AG08395 (cell line): ENCODE measurements around the gene GNMT.
A peak's percentile ranks its signal among the peaks of the same experiment; 100 is the strongest.
"Not testable (repeated sequence)": the region's sequence is repeated elsewhere in the genome, so short reads cannot be mapped to it uniquely, and the experiment has no call there.

Experiments
- DNase-seq: peaks from one replicate; pipeline ENCODE4 v3.0.0; 2012; ENCODE audit warnings: mixed read lengths, low spot score

The GNMT gene

GRCh38 chr6:42974919-42975505 is 14.5 kb downstream of the GNMT start:
- DNase-seq, result no peak

- DNase-seq, result peak; percentile 61
Observed at GRCh38 chr6:42978487-42978838, 17.9 kb downstream of the GNMT start.

DNA sequence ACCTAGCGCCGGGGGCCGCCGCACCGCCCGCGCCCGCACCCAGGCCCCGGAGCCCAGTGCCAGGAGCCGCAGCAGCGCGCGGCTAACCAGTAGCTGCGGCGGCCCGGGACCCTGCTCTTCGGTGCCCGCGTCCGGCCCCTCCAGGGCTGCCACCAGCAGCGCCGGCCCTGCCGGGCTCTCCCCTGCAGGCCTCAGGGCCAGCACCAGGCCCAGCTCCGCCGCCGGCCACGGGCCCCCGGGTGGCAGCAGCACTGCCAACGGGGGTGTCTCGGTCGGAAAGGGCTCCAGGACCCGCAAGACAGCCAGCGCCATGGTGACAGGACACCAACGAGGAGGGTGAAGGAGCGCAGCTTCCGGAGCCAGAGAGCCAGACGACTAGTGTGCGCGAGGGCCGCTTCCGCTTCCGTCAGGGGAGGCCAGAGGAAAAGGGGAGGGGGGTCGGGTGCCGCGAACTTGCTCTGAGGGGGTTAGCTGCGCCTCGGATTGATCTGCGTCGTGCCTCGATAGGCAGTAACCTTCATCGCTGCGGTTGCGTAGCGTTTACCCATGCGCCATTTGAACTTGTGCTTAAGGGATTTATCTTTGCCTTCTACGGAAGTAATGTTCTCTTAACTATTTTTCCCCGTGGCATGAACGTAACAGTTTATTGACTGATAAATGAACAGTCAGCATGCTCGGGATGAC is 18.4 kb downstream of the GNMT start, which contains the start of gene PEX6:
PEX6 (minus strand) TSS at position 343 of the 684 bp plus-strand sequence; CDS start at position 312, 31 bp downstream.
- peak; percentile 81 for DNase-seq

GRCh38 chr6:42979523-42980177 is 19.1 kb downstream of the GNMT start:
- peak; percentile 48 for DNase-seq

GRCh38 chr6:42981836-42982235 is 21.3 kb downstream of the GNMT start:
- DNase-seq, result no peak

DNA sequence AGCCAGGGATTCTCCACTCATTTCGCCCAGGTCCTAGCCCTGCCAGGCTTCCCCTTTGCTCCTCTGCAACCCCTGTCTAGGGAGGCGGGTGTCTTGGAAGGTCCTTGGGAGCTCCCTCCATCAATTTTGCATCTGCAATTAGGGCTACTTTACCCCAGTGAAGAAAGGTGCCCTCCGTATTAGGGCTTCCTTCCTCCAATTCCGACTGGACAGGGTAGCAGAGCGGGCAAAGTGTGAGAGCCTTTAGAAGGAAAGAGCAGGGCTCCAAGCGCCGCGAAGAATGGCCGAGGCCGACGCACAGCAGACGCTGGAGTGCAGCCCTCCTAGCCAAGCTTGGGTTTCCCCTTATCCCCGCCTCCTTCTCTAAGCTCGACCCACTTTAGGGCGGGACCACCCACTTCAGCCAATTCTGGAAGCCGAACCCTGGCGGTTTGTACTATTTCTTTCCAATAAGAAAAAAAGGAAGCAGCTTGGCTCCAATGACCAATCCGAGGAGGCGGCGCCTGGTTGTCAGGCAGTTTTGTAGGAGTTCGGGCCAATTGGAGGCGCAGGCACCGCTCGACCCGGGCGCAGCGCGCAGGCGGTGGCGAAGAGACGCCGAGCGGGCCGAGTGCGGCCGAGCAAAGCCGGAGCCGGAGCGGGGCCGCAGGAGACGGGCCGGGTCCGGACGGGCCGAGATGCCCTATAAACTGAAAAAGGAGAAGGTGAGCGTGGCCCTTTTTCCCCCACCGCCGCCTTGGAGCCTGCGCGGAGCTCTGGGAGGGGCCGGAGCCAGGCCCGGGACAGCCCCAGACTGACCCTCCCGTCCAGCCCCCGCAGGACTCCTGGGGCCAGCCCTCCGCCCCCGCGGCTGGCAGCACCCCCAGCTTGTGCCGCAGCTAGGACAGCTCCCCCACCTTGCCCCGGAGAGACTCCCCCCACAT is 23.7 kb downstream of the GNMT start, which contains the start of gene PPP2R5D:
PPP2R5D (plus strand) TSS at position 570 of the 923 bp plus-strand sequence; CDS start at position 678, 108 bp downstream.
- DNase-seq, result peak; percentile 98

DNA sequence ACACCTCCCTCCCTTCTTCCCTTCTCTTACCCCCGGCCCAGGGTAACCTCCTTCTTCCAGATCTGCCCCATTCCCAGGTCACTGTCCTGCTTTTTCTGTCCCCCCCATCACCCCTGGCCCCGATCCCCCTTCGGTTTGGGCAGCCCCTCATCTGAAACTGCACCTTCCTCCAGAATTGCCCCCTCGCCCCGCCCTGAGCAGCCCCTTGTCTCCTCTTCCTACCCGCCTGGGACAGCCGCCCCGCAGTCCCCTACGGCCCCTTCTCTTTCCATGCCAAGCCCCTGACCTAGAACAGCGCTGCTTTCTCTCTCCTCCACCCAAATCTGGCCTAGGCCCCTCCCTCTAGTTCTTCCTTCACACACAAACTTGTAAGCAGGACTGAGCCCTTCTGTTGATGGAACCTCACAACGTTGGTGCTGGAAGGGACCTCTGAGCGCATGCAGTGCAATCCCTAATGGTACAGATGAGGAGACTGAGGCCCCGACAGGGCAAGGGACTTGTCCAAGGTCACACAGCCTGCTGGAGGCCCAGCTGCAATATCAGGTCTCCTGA is 24.4 kb downstream of the GNMT start:
- DNase-seq, result no peak

GRCh38 chr6:42987533-42988451 is 27.2 kb downstream of the GNMT start:
- DNase-seq, result no peak

DNA sequence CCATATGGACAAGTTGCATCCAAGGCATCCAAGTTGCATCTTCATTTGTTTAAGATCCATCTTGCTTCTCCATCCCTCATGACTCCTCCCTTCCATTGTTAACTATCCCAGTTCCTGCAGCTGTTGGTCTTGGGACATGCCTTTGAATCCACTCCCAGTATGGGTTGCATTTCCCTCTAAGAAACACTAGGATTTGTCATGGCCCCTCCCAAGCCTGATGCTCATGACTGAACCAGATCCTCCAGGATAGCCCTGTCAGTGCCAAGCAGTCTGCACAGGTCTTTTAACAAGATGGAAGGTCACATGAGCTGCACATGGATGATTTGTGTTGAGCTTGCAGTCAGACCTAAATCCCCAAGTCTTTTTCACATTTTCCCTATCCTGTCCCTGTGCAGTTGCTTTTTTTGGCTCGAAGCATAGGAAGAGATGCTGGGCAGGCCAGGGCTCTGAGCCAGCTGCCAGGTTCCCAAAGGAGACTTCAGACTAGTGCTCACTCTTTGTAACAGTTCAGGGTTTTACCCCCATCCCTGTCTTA is 28.0 kb downstream of the GNMT start:
- DNase-seq, result peak; percentile 30

- no peak for DNase-seq
Observed at GRCh38 chr6:42989923-42990322, 29.4 kb downstream of the GNMT start.

- DNase-seq, result peak; percentile 38
Observed at GRCh38 chr6:42993445-42993844, 32.9 kb downstream of the GNMT start.

GRCh38 chr6:42996513-42996912 is 36.0 kb downstream of the GNMT start:
- no peak for DNase-seq

GRCh38 chr6:42998205-42998604 is 37.7 kb downstream of the GNMT start:
- DNase-seq, result not testable (repeated sequence)

- DNase-seq, result no peak
Observed at GRCh38 chr6:43001843-43002242, 41.3 kb downstream of the GNMT start.

- no peak for DNase-seq
Observed at GRCh38 chr6:43005844-43006243, 45.3 kb downstream of the GNMT start.

DNA sequence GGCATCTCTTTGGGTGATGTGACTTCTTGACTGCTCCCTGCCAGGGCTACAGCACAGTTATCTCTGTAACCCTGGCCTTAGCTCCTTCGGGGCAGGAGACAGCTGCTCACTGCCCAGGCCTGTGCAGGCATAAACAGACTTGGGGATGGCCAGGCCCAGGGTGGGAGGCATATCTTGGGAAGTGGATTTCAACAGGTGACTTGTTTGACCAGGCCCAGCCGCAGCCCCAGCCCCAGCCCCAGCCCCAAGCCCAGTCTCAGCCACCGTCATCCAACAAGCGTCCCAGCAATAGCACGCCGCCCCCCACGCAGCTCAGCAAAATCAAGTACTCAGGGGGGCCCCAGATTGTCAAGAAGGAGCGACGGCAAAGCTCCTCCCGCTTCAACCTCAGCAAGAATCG is 45.7 kb downstream of the GNMT start:
- no peak for DNase-seq

GRCh38 chr6:43007126-43007525 is 46.6 kb downstream of the GNMT start:
- no peak for DNase-seq

DNA sequence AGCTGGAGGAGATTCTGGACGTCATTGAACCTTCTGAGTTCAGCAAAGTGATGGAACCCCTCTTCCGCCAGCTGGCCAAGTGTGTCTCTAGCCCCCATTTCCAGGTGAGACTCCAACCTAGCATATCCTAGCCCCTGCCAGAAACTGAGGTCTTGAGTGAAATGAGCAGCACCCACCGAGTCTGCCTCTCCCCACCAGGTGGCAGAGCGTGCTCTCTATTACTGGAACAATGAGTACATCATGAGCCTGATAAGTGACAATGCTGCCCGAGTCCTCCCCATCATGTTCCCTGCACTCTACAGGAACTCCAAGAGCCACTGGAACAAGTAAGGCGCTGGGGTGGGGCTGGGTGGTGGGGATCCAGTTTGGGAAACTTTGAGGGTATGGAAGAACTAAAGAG is 48.6 kb downstream of the GNMT start:
- peak; percentile 41 for DNase-seq

- DNase-seq, result no peak
Observed at GRCh38 chr6:43011207-43011606, 50.7 kb downstream of the GNMT start.

GRCh38 chr6:43012364-43012763 is 51.8 kb downstream of the GNMT start:
- no peak for DNase-seq
